Measurements from ENCODE around the gene FOXK2.

DNA sequence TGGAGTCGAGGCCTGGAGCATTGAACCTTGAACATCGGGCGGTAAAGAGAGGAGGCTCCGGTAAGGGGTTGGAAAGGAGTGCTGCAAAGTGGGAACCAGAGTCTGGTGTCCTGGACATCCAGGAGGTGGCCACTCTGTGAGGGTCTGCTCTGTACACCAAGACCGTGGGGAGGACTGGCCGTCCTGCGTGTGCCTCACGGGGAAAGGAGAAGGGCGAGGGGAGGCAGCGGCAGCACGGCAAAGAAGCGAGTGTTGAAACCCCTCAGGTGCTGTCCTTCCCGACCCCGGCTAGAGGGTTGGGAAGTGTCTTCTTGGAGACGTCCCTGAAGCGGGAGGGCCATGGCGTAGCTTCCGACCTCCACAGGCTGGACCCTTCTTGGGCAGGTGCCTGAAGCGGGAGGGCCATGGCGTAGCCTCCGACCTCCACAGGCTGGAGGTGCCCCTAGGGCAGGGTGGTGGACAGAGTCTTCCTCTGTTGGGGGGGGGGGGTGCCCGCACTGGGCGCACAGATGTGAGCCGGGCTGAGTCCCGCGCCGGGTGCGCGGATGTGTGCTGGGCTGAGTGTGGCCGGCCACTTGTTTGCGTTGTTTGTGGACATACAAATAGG is 42.0 kb downstream of the FOXK2 start:
- no peak for TF ChIP-seq POLR2A (IDR thresholded peaks at IDR 0.05; ENCODE audit: extremely low read depth, insufficient read length)
- no peak for TF ChIP-seq MYC (IDR thresholded peaks at IDR 0.05; ENCODE audit: low read depth, low read length)
- TF ChIP-seq, protein P1, sequence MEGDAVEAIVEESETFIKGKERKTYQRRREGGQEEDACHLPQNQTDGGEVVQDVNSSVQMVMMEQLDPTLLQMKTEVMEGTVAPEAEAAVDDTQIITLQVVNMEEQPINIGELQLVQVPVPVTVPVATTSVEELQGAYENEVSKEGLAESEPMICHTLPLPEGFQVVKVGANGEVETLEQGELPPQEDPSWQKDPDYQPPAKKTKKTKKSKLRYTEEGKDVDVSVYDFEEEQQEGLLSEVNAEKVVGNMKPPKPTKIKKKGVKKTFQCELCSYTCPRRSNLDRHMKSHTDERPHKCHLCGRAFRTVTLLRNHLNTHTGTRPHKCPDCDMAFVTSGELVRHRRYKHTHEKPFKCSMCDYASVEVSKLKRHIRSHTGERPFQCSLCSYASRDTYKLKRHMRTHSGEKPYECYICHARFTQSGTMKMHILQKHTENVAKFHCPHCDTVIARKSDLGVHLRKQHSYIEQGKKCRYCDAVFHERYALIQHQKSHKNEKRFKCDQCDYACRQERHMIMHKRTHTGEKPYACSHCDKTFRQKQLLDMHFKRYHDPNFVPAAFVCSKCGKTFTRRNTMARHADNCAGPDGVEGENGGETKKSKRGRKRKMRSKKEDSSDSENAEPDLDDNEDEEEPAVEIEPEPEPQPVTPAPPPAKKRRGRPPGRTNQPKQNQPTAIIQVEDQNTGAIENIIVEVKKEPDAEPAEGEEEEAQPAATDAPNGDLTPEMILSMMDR (IDR thresholded peaks at IDR 0.05; ENCODE audit: low read depth, low read length): no peak
- TF ChIP-seq MAX (IDR thresholded peaks at IDR 0.05; ENCODE audit: low read depth, low read length): no peak

Measured in NB4 (cell line).